WTC11 (cell line): ENCODE data around the gene CRTC3. TPM values are rescaled to one million over a fixed set of nuclear protein-coding genes. Genes with fewer than 3 reads are reported as not detected.

ENCODE experiments used
- ATAC-seq: fragments of 200-7000 bp; cut with Tn5 transposase; 2 replicates; pipeline ENCODE4 v1.10.0; 2021; ENCODE audit warnings: mild to moderate bottlenecking, moderate library complexity
- CTCF ChIA-PET: fragments of 300-600 bp; sonication (Branson Sonifier 250); formaldehyde crosslinking; loops from one replicate; lab custom pipeline; 2021; ENCODE audit warnings: antibody characterized with exemption; lab: Charles Lee
- POLR2A ChIA-PET: fragments of 350-600 bp; sonication (Branson Sonifier 250); formaldehyde crosslinking; loops from one replicate; lab custom pipeline; 2021; ENCODE audit warnings: antibody characterized with exemption; lab: Charles Lee
- DNase-seq: peaks from one replicate; pipeline ENCODE4 v3.0.0; 2021; ENCODE audit warnings: low spot score
- H3K27ac Mint-ChIP-seq: 2 replicates; pipeline ENCODE4 v1.8.0; 2021; ENCODE audit warnings: mixed read lengths
- H3K27me3 Mint-ChIP-seq: 2 replicates; pipeline ENCODE4 v1.8.0; 2021; ENCODE audit warnings: low read depth, mild to moderate bottlenecking, moderate library complexity, mixed read lengths
- H3K36me3 Mint-ChIP-seq: 2 replicates; pipeline ENCODE4 v1.8.0; 2021; ENCODE audit warnings: mixed read lengths
- H3K4me1 Mint-ChIP-seq: 2 replicates; pipeline ENCODE4 v1.8.0; 2022; ENCODE audit warnings: mixed read lengths
- H3K4me3 Mint-ChIP-seq: 2 replicates; pipeline ENCODE4 v1.8.0; 2021; ENCODE audit warnings: mild to moderate bottlenecking, moderate library complexity, mixed read lengths
- H3K9me3 Mint-ChIP-seq: 2 replicates; pipeline ENCODE4 v1.8.0; 2021; ENCODE audit warnings: mixed read lengths
- ARID4B ChIP-seq: sonication (generic); formaldehyde crosslinking; IDR thresholded peaks from 2 replicates; pipeline ENCODE4 v1.8.0; 2023; ENCODE audit warnings: missing genetic modification reagents, mild to moderate bottlenecking, borderline replicate concordance
- ATF3 ChIP-seq: sonication (generic); formaldehyde crosslinking; conservative IDR thresholded peaks from 2 replicates; pipeline ENCODE4 v1.8.1; 2022; ENCODE audit warnings: mild to moderate bottlenecking, missing genetic modification reagents
- ATF6 ChIP-seq: sonication (generic); formaldehyde crosslinking; IDR thresholded peaks from 2 replicates; pipeline ENCODE4 v1.8.1; 2023; ENCODE audit warnings: mild to moderate bottlenecking, missing genetic modification reagents
- E2F5 ChIP-seq: sonication (generic); formaldehyde crosslinking; IDR thresholded peaks from 2 replicates; pipeline ENCODE4 v1.8.1; 2022; ENCODE audit warnings: mild to moderate bottlenecking, moderate library complexity, missing genetic modification reagents
- FOXK1 ChIP-seq: sonication (generic); formaldehyde crosslinking; IDR thresholded peaks from 2 replicates; pipeline ENCODE4 v1.8.0; 2022; ENCODE audit warnings: mild to moderate bottlenecking, moderate library complexity, missing genetic modification reagents
- GTF2I ChIP-seq: fragments of 250-450 bp; sonication (Bioruptor Pico); conservative IDR thresholded peaks from 2 replicates; pipeline ENCODE4 v1.4.0; 2021; ENCODE audit warnings: mild to moderate bottlenecking
- NR3C1 ChIP-seq: sonication (generic); formaldehyde crosslinking; conservative IDR thresholded peaks from 2 replicates; pipeline ENCODE4 v1.8.1; 2023; ENCODE audit warnings: low read depth, mild to moderate bottlenecking, missing genetic modification reagents
- PREB ChIP-seq: sonication (generic); formaldehyde crosslinking; IDR thresholded peaks from 2 replicates; pipeline ENCODE4 v1.8.1; 2022; ENCODE audit warnings: mild to moderate bottlenecking, missing genetic modification reagents, moderate library complexity, borderline replicate concordance
- STAT6 ChIP-seq: sonication (generic); formaldehyde crosslinking; conservative IDR thresholded peaks from 2 replicates; pipeline ENCODE4 v1.8.1; 2023; ENCODE audit warnings: mild to moderate bottlenecking, low read depth, missing genetic modification reagents, moderate library complexity
- ZNF121 ChIP-seq: sonication (generic); formaldehyde crosslinking; IDR thresholded peaks from 2 replicates; pipeline ENCODE4 v1.8.0; 2023; ENCODE audit warnings: missing genetic modification reagents
- ZNF263 ChIP-seq: sonication (generic); formaldehyde crosslinking; IDR thresholded peaks from 2 replicates; pipeline ENCODE4 v1.8.1; 2022; ENCODE audit warnings: low read depth, mild to moderate bottlenecking, moderate library complexity, missing genetic modification reagents
- ZNF317 ChIP-seq: sonication (generic); formaldehyde crosslinking; IDR thresholded peaks from 2 replicates; pipeline ENCODE4 v1.8.1; 2023; ENCODE audit warnings: low read depth, mild to moderate bottlenecking, moderate library complexity, missing genetic modification reagents, borderline replicate concordance
- total RNA-seq: library from RNA; stranded (reverse); gene quantifications from 3 replicates; pipeline ENCODE4 v1.2.3, GENCODE V29; 2021

CRTC3 gene
- total RNA-seq, 1 experiment from 2014 or later, result 8.4 TPM

GRCh38 chr15:90495067-90495466, 34.7 kb upstream of the CRTC3 start (continued):
- no peak for TF ChIP-seq E2F5 (CRISPR knock-in tag)
- no peak for TF ChIP-seq FOXK1
- no peak for TF ChIP-seq PREB
- TF ChIP-seq STAT6 (CRISPR knock-in tag), result no peak
- TF ChIP-seq, all 79 proteins: peak for 0

GRCh38 chr15:90496791-90497190, 32.9 kb upstream of the CRTC3 start:
- Mint-ChIP-seq H3K4me3 (no peak overlapping the region), H3K4me1 (no peaks in the 10 kb centered on the region; the same call in 1 of the 2 replicates), H3K36me3 (peaks cover 58% of the 10 kb centered on the region), H3K9me3 (no peaks in the 10 kb centered on the region), H3K27ac (no peak overlapping the region; the same call in 1 of the 2 replicates), H3K27me3 (no peaks in the 10 kb centered on the region)
- CTCF ChIA-PET, result interaction anchor here (1.2 to 1.3 kb wide), 4 partner anchors 151 to 390 kb away, joined by 3 to 6 read pairs (median 3); no protein-coding TSS in a partner anchor
- TF ChIP-seq NR3C1 (CRISPR knock-in tag) (no peak), GTF2I (CRISPR knock-in tag) (no peak), ZNF317 (CRISPR knock-in tag) (no peak), ATF6 (CRISPR knock-in tag) (no peak), ARID4B (CRISPR knock-in tag) (no peak), ZNF263 (CRISPR knock-in tag) (no peak), ZNF121 (CRISPR knock-in tag) (no peak), ATF3 (CRISPR knock-in tag) (no peak)
- DNase-seq (no peak), ATAC-seq (no peak)
- POLR2A ChIA-PET, result no interaction called here
